Astrocyte of the cerebellum (primary cell): ENCODE measurements around the gene PRDM16.

ENCODE experiments used
- DNase-seq: peaks from one replicate; pipeline ENCODE4 v3.0.0-alpha.2; 2011; ENCODE audit warnings: low read depth
- H3K4me3 ChIP-seq: 2 replicates; pipeline ENCODE4 v1.5.1; 2011; ENCODE audit warnings: mild to moderate bottlenecking, low read depth, low read length, moderate library complexity
- CTCF ChIP-seq: IDR thresholded peaks from 2 replicates; pipeline ENCODE4 v1.5.1; 2012; ENCODE audit warnings: low read length, low read depth, moderate library complexity, mild to moderate bottlenecking; ENCODE audit errors: missing control alignments
- in situ Hi-C: cut with HindIII; loops from 2 replicates; pipeline ENCODE4 v1.10.0; 2017; ENCODE audit warnings: low sequenced_read_pairs

The PRDM16 gene

GRCh38 chr1:3049164-3049563 lies 19.8 kb upstream of the PRDM16 start:
- H3K4me3 ChIP-seq, result no peak overlapping the region
- no peak for TF ChIP-seq CTCF
- in situ Hi-C loops, result no loop called here
- DNase-seq, result no peak

- TF ChIP-seq CTCF, result no peak
- H3K4me3 ChIP-seq, result no peak overlapping the region
- DNase-seq, result no peak
- in situ Hi-C loops, result no loop called here
Observed at GRCh38 chr1:3049905-3050304, 19.1 kb upstream of the PRDM16 start.

GRCh38 chr1:3050603-3051002 lies 18.4 kb upstream of the PRDM16 start:
- no peak overlapping the region for H3K4me3 ChIP-seq
- TF ChIP-seq CTCF, result no peak
- in situ Hi-C loops, result no loop called here
- no peak for DNase-seq

GRCh38 chr1:3051270-3052268 lies 17.4 kb upstream of the PRDM16 start:
- in situ Hi-C loops, result no loop called here
- DNase-seq, result no peak
- no peak overlapping the region for H3K4me3 ChIP-seq
- no peak for TF ChIP-seq CTCF

GRCh38 chr1:3052501-3052900 lies 16.5 kb upstream of the PRDM16 start:
- H3K4me3 ChIP-seq, result no peak overlapping the region
- DNase-seq, result no peak
- in situ Hi-C loops, result no loop called here
- no peak for TF ChIP-seq CTCF

GRCh38 chr1:3053366-3053980 lies 15.5 kb upstream of the PRDM16 start:
- TF ChIP-seq CTCF, result no peak
- no peak overlapping the region for H3K4me3 ChIP-seq
- in situ Hi-C loops, result no loop called here
- no peak for DNase-seq
